ENCODE data around the gene NRCAM. TPM values are rescaled to one million over a fixed set of nuclear protein-coding genes. Genes with fewer than 3 reads are reported as not detected.
A peak's percentile ranks its signal among the peaks of the same experiment; 100 is the strongest.
"Not testable (repeated sequence)": the region's sequence is repeated elsewhere in the genome, so short reads cannot be mapped to it uniquely, and the experiment has no call there.

NRCAM gene
- 1 to 10 TPM; 1.3 to 4.7 (median 2.2) TPM for total RNA-seq

DNA sequence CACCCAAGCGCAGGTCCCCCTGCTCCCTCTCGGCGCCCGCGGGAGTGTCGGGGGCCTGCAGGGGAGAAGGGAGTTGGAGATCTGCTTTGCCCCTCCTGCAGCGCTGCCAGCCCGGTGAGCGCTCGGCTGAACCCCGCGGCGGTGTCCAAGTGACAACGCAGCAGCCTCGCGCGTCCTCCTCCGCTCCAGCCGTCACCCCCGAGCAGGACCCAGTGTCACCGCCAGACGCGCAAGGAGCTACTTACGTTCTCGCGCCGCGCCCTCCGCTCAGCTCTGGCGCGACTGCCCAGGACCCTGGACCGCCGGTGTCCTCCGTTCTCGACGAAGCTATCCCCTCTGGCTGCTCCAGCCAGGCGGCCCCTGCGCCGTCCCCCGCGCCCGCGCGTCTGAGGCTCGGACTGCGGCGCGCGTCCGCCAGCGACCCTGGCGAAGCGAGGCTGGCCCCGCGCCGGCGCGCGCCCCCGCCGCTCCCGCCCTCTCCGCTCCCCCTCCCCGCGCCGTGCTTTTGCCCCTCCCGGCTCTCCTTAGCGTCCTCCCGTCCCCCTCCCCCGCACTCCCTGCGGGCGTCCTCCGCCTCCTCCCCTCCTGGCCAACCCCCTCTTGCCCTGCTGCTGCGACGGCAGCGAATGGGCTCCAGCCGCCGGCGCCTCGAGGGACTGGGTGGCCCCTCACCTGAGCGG lies at the start of gene NRCAM:
Gene NRCAM (minus strand): TSS at position 439 of the 680 bp plus-strand sequence. CDS start 216,372 bp downstream, outside the sequence.
- no CpG with 5 or more reads among the region's 81 CpGs for WGBS, 2 donors (ENCODE audit: low coverage in 1 of 2)
- TF ChIP-seq EP300 (IDR thresholded peaks at IDR 0.05): no peak
- TF ChIP-seq POLR2A (IDR thresholded peaks at IDR 0.05): no peak
- TF ChIP-seq POLR2AphosphoS5 (IDR thresholded peaks at IDR 0.05): no peak
- TF ChIP-seq, protein P1, sequence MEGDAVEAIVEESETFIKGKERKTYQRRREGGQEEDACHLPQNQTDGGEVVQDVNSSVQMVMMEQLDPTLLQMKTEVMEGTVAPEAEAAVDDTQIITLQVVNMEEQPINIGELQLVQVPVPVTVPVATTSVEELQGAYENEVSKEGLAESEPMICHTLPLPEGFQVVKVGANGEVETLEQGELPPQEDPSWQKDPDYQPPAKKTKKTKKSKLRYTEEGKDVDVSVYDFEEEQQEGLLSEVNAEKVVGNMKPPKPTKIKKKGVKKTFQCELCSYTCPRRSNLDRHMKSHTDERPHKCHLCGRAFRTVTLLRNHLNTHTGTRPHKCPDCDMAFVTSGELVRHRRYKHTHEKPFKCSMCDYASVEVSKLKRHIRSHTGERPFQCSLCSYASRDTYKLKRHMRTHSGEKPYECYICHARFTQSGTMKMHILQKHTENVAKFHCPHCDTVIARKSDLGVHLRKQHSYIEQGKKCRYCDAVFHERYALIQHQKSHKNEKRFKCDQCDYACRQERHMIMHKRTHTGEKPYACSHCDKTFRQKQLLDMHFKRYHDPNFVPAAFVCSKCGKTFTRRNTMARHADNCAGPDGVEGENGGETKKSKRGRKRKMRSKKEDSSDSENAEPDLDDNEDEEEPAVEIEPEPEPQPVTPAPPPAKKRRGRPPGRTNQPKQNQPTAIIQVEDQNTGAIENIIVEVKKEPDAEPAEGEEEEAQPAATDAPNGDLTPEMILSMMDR (IDR thresholded peaks at IDR 0.05): no peak
- Histone ChIP-seq H3K27me3 (peaks cover 67% of the 10 kb centered on the region), H3K36me3 (no peaks in the 10 kb centered on the region), H3K4me3 (peak within 1 kb of the TSS; percentile 6 to 55), H3K27ac (peak within 1 kb of the TSS in 1 of 4 donors; percentile 48), H3K9me3 (no peaks in the 10 kb centered on the region), H3K4me1 (peaks cover 0 to 28% (median 15%) of the 10 kb centered on the region in 3 donors)
- peak; percentile 24 for ATAC-seq

DNA sequence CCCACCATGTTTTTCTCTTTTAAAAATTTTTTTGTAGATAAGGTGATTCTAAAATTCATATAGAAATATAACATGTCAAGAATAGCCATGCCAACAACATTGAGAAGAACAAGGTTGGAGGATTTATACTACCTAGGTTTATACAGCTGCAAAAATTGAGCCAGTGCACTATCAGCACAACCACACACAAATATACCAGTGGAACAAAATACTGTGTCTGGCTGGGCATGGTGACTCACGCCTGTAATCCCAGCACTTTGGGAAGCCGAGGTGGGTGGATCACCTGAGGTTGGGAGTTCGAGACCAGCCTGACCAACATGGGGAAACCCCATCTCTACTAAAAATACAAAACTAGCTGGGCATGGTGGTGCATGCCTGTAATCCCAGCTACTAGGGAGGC lies 48.3 kb upstream of the NRCAM start:
- ATAC-seq, H3K27me3 ChIP-seq, H3K4me3 ChIP-seq, H3K9me3 ChIP-seq, H3K27ac ChIP-seq, H3K4me1 ChIP-seq: not testable (repeated sequence)
- WGBS, 2 donors (ENCODE audit: low coverage in 1 of 2): 100% methylated on average over 3 of the region's 3 CpGs; no CpG with 5 or more reads in 1 of the 2 donors
- H3K36me3 ChIP-seq: peaks cover 0 to 41% of the 10 kb centered on the region in 2 donors

DNA sequence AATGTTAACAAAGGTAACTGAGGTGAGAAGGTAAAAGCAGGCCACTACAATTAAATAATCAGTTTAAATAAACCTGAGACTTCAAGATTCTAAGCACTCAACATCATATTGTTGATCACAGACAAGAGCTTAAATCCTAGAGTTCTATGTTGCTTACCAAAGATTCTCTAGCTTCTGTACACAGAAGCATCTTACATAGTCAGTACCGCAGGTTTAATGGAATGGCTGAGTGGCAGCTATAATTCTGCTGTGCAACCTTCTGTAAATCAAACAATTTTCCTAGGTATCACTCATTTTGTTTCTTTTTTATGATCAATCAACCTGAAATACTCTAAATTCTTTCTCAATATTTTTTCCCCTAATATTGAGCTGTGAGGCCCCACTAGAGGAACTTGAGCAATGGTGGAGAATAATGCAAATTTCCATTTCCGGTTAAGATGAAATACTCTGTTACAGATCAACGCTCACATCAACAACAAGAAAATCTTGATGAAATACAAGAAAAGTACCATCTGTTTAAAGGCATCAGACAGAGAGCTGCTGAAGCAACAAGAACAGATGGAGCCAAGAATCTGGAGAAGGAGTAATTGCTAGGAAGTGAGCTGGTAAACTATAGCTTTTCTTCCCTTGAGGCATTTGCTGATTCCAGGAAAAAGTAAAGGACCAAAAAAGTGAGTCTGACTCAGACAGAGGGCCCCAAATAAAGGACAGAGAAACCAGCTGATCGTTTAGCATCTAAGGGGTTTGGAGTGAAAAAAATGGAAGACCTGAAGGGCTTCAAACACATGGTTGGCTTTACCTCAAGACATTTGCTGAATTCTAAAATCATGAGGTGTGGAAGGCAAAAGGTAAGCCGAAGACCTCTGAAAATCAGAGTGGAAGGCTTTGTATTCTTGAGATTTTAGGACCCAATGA lies 47.1 kb upstream of the NRCAM start:
- Histone ChIP-seq H3K27me3 (no peaks in the 10 kb centered on the region), H3K27ac (no peak overlapping the region), H3K4me3 (no peak overlapping the region), H3K9me3 (no peaks in the 10 kb centered on the region), H3K36me3 (peaks cover 0 to 46% of the 10 kb centered on the region in 2 donors), H3K4me1 (no peaks in the 10 kb centered on the region)
- TF ChIP-seq POLR2AphosphoS5 (IDR thresholded peaks at IDR 0.05) (no peak), POLR2A (IDR thresholded peaks at IDR 0.05) (no peak), EP300 (IDR thresholded peaks at IDR 0.05) (no peak)
- TF ChIP-seq, protein P1 (IDR thresholded peaks at IDR 0.05): no peak
- no peak for ATAC-seq
- WGBS, 2 donors (ENCODE audit: low coverage in 1 of 2): 73 to 78% methylated on average over 4 to 5 of the region's 5 CpGs

DNA sequence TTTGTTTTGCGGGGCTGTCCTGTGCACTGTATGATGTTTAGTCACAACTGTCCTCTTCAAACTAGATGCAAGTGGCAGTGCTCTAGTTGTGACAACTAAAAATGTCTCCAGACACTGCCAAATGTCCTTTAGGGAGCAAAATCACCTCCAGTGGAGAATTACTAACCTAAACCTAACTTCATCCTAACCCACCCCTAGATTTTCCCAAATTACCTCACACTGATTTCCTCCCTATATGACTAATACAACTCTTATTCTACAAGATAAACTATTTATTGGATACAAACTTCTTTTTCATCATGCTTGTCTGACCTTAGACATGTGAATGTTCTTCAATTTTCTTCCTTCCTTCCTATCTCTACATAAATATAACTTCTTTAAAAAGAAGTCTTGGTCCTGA lies 43.3 kb upstream of the NRCAM start:
- no peak for ATAC-seq
- TF ChIP-seq, protein P1 (IDR thresholded peaks at IDR 0.05): no peak
- TF ChIP-seq POLR2AphosphoS5 (IDR thresholded peaks at IDR 0.05) (no peak), EP300 (IDR thresholded peaks at IDR 0.05) (no peak), POLR2A (IDR thresholded peaks at IDR 0.05) (no peak)
- no peak overlapping the region for H3K4me3 ChIP-seq
- H3K36me3 ChIP-seq: peaks cover 0 to 52% of the 10 kb centered on the region in 2 donors
- no peaks in the 10 kb centered on the region for H3K9me3 ChIP-seq
- 80 to 82% methylated on average over 1 of the region's 1 CpG for WGBS, 2 donors (ENCODE audit: low coverage in 1 of 2)
- H3K4me1 ChIP-seq: no peaks in the 10 kb centered on the region
- no peak overlapping the region for H3K27ac ChIP-seq
- no peaks in the 10 kb centered on the region for H3K27me3 ChIP-seq

DNA sequence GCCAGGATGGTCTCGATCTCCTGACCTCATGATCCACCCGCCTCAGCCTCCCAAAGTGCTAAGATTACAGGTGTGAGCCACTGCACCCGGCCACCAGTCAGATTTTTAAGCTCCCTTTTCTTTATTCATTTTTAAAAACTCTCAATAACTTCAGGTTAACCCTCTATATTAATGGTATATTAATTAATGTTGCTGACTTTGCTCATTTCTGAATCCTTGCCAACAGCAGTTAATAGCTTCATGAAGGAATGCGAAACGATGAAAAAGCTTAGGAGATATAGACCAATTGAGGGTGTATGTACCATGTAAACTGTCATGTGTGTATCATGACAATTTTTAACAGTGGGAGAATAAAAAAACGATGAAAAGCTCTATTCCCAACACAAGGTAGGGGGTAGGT lies 42.2 kb upstream of the NRCAM start:
- H3K36me3 ChIP-seq: peaks cover 0 to 56% of the 10 kb centered on the region in 2 donors

More for the DNA sequence above, 42.2 kb upstream of the NRCAM start:
- H3K4me3 ChIP-seq: no peak overlapping the region
- WGBS, 2 donors (ENCODE audit: low coverage in 1 of 2): 75 to 93% methylated on average over 3 to 5 of the region's 6 CpGs
- no peaks in the 10 kb centered on the region for H3K9me3 ChIP-seq
- no peak for ATAC-seq
- no peak overlapping the region for H3K27ac ChIP-seq
- TF ChIP-seq, protein P1 (IDR thresholded peaks at IDR 0.05): no peak
- TF ChIP-seq POLR2AphosphoS5 (IDR thresholded peaks at IDR 0.05): no peak
- no peak for TF ChIP-seq EP300 (IDR thresholded peaks at IDR 0.05)
- TF ChIP-seq POLR2A (IDR thresholded peaks at IDR 0.05): no peak
- no peaks in the 10 kb centered on the region for H3K4me1 ChIP-seq
- no peaks in the 10 kb centered on the region for H3K27me3 ChIP-seq

Measured in gastroesophageal sphincter (tissue), 4 donors.